DMS153 treated with DMSO at 0.1 percent for 48 hours (cell line): ENCODE measurements around the gene SORCS2.

Experiments used
- DNase-seq: peaks from one replicate; lab custom pipeline; 2025; ENCODE audit not compliant: unreplicated experiment; lab: John Stamatoyannopoulos, UW

The SORCS2 gene

GRCh38 chr4:7766086-7766485 lies 573.7 kb downstream of the SORCS2 start:
- no peak for DNase-seq

GRCh38 chr4:7766661-7767345 lies 574.5 kb downstream of the SORCS2 start:
- DNase-seq, result no peak

DNA sequence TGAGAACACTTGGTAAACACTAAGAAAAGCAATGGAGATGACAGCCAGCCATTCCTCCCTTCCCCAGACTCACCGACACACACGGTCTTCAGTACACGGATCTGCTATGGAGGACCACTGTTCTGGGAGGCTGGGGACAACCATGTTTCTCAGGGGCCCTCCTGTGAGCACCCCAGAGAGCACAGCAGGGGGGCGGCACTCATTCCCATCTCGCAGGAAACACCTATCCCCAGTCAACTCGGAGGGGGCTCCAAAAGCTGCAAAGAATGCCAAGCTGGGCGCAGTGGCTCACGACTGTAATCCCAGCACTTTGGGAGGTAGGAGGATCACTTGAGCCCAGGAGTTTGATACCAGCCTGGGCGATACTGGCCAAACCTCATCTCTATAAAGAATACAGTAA lies 575.2 kb downstream of the SORCS2 start:
- no peak for DNase-seq

DNA sequence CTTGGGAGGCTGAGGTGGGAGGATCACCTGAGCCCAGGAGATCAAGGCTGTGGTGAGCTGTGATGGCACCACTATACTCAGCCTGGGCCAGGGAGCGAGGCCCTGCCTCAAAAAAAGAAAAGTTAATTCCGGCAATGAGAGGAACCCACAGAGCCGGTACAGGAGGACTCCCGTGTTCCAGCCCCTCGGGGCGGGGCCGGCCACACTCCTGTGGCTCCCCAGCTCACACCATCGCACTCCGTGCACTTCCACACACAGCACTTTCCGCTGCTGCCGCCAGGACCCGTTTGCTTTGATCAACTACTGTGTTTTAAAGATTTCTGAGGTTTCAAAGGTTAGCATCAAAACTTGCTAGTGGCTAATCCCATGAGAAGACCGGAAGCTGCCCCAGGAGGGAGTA lies 575.6 kb downstream of the SORCS2 start:
- no peak for DNase-seq

DNA sequence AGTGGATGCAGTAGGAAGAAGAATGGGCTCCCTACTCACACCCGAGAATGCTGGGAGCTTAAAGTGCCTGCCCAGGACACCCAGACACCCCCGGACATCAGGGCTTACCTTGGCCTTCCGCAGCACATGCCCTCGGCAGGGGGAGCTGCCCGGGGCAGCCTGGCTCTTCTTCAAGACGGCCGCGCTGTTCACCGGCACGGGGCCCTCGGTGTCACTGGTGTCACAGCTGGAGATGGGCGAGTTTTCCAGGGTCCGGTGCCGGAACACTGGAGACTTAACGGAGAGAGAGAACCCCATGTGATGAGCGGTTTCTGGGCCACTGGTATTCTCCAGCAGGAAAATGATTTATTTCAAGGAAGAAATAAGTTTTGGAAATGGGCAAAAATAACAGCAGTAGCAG lies 576.4 kb downstream of the SORCS2 start:
- no peak for DNase-seq

- no peak for DNase-seq
Observed at GRCh38 chr4:7769396-7770223, 577.3 kb downstream of the SORCS2 start.

DNA sequence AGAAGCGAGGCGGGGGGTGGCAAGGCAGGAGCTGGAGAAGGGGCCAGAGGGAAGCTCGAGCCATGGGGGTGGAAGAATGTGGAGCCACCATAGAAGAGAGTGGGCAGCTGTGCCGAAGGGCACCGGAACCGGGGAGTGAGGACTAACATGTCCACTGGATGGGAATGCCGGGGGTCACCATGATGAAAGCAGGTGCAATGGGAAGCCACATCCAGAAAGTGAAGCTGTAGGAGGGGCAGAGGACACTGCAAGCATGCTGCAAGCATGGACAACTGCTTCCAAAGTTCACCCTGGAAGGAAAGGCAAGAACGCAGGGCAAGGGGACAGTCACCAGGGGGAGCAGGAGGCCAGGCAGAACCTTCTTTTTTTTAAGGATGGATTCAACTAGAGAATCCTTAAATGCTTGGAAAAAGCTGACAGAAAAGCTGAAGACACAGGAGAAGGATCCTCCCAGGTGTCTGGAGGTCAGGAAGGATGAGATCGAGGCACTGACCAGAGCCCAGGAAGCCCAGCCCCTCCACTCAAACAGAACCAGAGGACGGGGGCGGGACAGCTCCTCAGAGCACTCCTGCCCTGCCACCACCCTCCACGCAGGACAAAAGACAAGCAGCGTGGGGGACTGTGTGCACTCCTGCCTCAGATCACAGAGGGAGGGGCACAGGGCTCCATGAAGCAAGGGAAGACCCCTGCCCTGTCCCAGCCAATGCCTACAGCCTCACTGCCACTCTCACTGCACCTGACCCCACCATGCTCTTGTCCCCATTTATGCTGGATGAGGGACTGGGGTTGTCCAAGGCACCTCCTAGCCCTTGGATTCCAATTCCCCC lies 578.1 kb downstream of the SORCS2 start:
- DNase-seq, result no peak

GRCh38 chr4:7771056-7771455 lies 578.7 kb downstream of the SORCS2 start:
- DNase-seq, result no peak

GRCh38 chr4:7771541-7772507 lies 579.5 kb downstream of the SORCS2 start:
- no peak for DNase-seq

DNA sequence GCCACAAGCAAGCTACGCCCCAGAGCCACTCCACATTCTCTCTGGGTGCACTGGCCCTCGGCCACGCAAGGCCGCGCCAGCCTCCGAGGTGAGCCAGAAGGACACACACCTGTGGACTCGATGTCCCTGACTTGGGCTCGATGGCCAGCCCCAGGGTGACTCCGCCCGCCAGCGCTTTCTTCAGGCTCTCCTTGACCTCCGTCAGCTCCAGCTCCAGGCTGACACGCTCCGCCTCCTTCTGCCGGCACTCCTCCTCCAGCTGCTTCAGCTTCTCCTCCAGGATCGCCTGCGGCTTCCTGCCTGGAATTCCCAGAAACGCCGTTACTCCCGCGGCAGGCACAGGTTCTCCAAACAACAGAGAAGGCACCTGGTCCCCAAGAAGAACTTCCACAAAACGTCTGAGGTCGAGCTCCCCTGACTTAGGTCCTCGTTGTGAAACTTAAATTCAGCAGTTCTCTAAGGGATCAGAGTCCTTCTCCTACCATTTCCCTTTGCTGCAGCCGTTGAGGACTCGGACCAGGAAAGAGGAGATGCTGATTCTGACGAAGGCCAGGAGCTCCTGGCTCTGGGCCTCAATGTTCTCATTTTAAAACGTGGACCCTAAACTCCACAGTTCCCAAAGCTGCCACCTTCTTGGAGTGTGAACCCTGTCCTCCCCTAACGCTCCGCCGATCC lies 580.5 kb downstream of the SORCS2 start:
- no peak for DNase-seq

DNA sequence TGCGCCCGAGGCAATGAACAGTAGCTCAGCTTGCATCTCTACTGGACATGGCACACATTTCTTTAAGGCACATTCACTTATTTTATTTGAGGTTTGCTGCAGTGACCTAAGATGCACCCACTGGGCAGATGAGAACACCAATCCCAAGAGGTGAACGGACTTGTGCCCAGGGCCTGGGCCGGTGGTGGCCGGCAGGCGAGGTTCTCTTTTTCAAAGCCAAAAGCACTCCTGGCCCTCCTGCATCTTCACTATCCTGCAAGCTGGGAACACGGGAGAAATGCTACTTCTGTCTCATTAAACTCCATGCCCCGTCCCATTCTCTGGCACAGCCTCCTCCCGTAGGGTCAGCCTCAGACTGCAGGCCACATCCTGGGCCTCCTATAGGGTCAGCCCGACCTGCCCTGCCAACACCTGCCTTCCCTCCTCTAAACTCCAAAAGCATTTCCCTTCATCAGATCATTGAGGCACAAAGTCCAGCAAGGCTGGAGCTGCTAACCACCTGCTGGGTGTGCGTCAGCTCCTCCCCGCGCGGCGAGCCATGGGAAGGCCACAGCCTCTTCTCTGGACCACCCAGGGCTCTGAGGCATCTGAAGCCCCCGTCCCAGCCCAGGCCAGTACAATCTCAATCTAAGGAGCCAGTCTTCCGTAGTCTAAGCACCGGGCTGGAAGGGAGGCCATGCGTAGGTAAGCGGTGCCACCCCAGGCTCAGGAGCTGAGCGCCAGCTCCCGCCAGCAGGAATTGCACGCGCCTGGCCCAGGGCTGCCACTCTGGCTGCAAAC lies 581.3 kb downstream of the SORCS2 start:
- DNase-seq, result no peak

GRCh38 chr4:7774301-7775294 lies 582.3 kb downstream of the SORCS2 start:
- DNase-seq, result no peak

GRCh38 chr4:7775396-7775795 lies 583.1 kb downstream of the SORCS2 start:
- no peak for DNase-seq

GRCh38 chr4:7777017-7777710 lies 584.8 kb downstream of the SORCS2 start:
- DNase-seq, result no peak

GRCh38 chr4:7777871-7778509 lies 585.7 kb downstream of the SORCS2 start:
- DNase-seq, result no peak

DNA sequence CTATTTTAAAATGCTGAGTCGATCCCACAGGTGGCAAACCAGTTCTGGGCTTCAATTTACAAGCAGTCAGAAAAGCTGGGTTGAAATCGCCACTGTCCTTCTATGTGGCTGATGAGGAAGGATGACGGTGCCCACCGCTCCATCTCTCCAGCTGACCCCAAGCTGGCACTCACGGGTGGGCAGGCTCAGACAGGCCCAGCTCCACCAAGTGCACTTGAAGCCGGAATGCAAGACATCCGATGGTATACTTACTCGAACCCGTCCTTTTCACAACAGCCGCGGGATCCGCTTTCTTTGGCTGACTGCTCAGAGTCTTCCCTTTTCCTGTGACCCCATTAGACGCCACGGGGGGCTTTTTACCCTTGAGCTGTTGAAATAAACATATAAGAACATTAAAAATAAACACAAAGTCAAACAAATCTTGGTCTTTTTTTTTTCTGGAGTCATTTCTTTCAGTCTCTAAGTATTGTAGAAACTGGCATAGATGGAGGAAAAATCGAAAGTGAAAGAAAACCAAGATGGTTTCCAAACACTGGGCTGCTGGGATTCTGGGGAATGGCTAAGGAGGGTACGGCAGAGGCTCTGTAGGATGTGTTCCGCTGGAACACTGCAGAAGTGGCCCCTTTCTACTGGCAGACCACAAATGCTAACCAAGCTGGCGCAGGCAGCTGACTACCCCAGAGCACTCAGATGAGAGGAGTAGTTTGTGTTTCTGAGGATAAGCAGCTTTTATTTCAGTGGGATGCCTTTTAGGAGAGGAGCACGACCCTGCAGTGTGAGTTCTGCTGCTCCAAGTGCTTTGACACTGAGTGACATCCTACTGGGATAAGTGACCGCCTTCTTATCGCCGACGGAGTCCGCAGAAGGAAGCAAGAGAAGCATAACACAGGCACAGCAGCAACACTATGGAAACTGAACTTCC lies 586.4 kb downstream of the SORCS2 start:
- DNase-seq, result no peak
